ENCODE data around the gene HPD. TPM values are rescaled to one million over a fixed set of nuclear protein-coding genes. Genes with fewer than 3 reads are reported as not detected.
A peak's percentile ranks its signal among the peaks of the same experiment; 100 is the strongest.

The HPD gene
- total RNA-seq, 1 experiment from 2014 or later = 0.21 TPM

DNA sequence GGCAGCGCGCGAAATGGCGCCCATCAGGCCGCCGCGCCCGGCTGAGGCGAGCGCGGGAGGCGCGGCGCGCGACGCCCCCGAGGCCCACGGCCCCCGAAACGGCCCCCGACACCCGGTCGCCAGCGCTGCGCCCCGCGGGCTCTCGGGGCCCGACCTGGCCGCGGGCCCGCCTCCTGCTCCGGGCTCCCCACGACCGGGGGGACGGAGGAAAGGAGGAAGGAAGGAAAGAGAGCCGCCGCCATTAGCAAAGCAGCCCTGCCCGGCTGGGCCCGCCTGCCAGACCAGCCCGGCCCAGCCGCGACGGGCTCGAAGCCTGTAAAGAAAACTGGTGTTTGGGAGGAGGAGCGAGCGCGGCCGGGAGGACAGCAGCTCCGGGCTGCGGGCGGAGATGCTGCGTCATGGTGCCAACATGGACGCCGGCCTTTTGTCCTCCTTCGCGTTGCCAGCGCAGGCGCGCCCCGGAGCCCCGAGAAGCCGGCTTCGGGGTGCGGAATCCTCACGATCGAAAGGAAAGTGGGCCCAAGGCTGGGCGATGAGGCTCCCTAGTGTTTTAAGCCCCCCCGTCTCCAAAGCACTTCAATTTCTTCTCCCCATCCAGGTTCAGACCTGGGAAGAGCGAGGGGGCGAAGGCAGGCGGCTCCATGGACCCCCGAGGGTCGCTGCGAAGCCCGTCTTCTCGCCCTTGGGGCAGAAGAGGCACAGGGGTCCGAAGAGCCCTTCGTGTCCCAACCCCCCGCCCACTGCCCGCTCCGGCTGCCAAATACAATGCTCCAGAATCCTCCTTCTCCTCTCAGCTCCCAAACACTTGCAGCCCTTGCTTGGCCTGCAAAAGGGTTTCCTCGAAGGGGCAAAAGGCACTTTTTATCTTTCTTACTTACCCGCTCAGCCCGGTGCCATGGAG lies 57.7 kb downstream of the HPD start:
- no peaks in the 10 kb centered on the region for H3K9me3 Mint-ChIP-seq (ENCODE audit: unreplicated experiment)
- intact Hi-C loops (cut with micrococcal nuclease) = no loop called here
- H3K4me3 Mint-ChIP-seq (ENCODE audit: unreplicated experiment) = peak overlapping the region; percentile 87
- H3K27ac Mint-ChIP-seq (ENCODE audit: low read depth, unreplicated experiment) = peak overlapping the region; percentile 99
- H3K27me3 Mint-ChIP-seq (ENCODE audit: insufficient read depth, unreplicated experiment) = no peaks in the 10 kb centered on the region
- no TSS peak for BruUV-seq (replicated peaks)
- peaks cover 22% of the 10 kb centered on the region for H3K4me1 Mint-ChIP-seq (ENCODE audit: insufficient read depth, unreplicated experiment)
- DNase-seq (ENCODE audit: unreplicated experiment) = peak; percentile 78
- peaks cover 34% of the 10 kb centered on the region for H3K36me3 Mint-ChIP-seq (ENCODE audit: insufficient read depth, unreplicated experiment)
- ChIA-PET POLR2A (interaction anchor here (0.6 to 13.9 kb wide), 22 partner anchors 7 to 1433 kb away, joined by 3 to 344 read pairs (median 4); partner anchors contain the start of genes PSMD9, SETD1B and TMEM120B), CTCF (interaction anchor here (0.6 to 16.6 kb wide), 5 partner anchors 5 to 191 kb away, joined by 3 to 390 read pairs (median 22); partner anchors contain the start of genes RHOF and SETD1B)
- TF ChIP-seq, protein P1, sequence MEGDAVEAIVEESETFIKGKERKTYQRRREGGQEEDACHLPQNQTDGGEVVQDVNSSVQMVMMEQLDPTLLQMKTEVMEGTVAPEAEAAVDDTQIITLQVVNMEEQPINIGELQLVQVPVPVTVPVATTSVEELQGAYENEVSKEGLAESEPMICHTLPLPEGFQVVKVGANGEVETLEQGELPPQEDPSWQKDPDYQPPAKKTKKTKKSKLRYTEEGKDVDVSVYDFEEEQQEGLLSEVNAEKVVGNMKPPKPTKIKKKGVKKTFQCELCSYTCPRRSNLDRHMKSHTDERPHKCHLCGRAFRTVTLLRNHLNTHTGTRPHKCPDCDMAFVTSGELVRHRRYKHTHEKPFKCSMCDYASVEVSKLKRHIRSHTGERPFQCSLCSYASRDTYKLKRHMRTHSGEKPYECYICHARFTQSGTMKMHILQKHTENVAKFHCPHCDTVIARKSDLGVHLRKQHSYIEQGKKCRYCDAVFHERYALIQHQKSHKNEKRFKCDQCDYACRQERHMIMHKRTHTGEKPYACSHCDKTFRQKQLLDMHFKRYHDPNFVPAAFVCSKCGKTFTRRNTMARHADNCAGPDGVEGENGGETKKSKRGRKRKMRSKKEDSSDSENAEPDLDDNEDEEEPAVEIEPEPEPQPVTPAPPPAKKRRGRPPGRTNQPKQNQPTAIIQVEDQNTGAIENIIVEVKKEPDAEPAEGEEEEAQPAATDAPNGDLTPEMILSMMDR (IDR thresholded peaks at IDR 0.05; ENCODE audit: unreplicated experiment) = no peak

DNA sequence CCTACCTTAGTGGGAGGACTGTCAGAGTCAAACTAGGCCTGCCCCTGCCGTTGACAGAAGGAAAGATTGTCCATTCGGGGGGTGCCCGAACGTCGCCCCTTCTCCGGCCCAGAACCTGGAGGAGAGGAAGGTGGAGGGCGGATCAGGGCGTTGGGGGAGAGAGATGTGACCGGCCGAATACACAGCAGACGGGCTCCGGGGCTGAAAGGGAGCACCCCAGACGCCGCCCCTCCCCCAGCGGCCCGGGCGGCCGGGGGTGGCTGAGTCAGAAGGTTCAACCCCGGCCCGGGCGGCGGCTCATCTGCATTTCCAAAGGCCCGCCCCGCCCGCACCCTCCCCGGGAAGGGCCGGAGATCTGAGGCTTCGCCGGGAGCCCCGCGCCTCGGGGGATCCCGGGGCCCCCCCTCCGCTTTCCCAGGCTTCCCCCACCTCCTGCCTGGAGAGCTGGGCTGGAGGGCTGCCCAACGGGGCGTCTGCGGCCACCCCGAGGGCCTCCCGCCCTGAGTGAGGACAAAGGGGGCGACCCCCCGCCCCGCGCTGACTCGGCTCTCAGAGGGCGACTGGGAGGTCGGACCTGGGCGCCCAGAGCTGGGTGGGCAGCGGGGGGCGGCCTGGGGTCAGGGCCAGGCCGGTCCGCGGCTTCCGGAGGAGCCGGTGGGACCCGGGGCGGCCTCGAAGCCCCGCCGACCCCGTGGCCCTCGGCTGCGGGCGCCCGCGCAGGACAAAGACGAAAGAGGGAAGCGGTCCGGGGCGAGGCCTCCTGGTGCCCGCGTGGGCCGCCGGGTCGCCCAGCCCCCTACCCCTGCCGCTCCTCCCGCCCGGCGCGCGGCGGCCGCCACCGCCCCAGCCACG lies 58.6 kb downstream of the HPD start:
- Mint-ChIP-seq H3K27me3 (ENCODE audit: insufficient read depth, unreplicated experiment) (no peaks in the 10 kb centered on the region), H3K36me3 (ENCODE audit: insufficient read depth, unreplicated experiment) (peaks cover 39% of the 10 kb centered on the region), H3K27ac (ENCODE audit: low read depth, unreplicated experiment) (peak overlapping the region; percentile 99), H3K9me3 (ENCODE audit: unreplicated experiment) (no peaks in the 10 kb centered on the region), H3K4me1 (ENCODE audit: insufficient read depth, unreplicated experiment) (peaks cover 26% of the 10 kb centered on the region), H3K4me3 (ENCODE audit: unreplicated experiment) (peak overlapping the region; percentile 78)
- ChIA-PET POLR2A (interaction anchor here (0.6 to 13.9 kb wide), 13 partner anchors 8 to 323 kb away, joined by 3 to 344 read pairs (median 4); partner anchors contain the start of genes PSMD9, SETD1B and TMEM120B), CTCF (interaction anchor here (0.6 to 10.6 kb wide), 5 partner anchors 9 to 192 kb away, joined by 3 to 390 read pairs (median 5); partner anchors contain the start of gene SETD1B)
- intact Hi-C loops (cut with micrococcal nuclease) = loop anchor here (10.0 kb wide), 2 partner anchors 225 to 395 kb away; partner anchors contain the start of gene BCL7A
- peak; percentile 95 for DNase-seq (ENCODE audit: unreplicated experiment)
- TF ChIP-seq, protein P1 (IDR thresholded peaks at IDR 0.05; ENCODE audit: unreplicated experiment) = no peak
- no TSS peak for BruUV-seq (replicated peaks)

DNA sequence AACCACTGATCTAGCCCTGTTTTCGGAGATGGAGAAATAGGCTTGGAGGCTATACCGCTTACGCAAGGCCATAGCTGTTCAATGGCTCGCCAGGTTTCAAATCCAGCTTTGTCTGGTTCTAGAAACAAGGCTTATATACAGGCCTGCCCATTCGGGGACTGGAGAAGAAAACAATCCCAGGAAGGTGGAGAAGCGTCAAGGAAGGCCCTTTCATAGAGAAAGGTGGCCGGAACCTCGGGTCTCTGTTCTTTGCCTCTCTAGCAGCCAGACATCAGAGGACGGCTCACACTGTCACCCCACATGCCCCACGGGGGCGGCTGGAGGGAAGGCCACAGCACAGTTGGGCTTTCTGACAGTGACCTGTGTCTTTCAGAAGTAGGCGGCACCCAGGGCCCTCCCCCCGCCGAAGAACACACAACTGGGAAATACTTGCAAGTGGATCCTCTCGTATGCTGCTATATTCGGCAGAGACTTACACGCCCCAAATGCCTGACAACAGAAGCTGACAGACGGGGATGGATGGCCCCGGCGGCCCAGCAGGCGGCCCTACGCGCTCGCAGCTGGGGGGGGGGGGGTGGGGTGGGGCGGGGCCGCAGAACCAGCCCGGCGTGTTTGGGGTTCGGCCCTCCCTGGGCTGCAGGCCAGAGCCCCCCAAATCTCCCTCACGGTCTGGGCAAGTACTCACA lies 59.4 kb downstream of the HPD start:
- Mint-ChIP-seq H3K9me3 (ENCODE audit: unreplicated experiment) (no peaks in the 10 kb centered on the region), H3K4me3 (ENCODE audit: unreplicated experiment) (peak overlapping the region; percentile 78), H3K36me3 (ENCODE audit: insufficient read depth, unreplicated experiment) (peaks cover 44% of the 10 kb centered on the region), H3K27me3 (ENCODE audit: insufficient read depth, unreplicated experiment) (no peaks in the 10 kb centered on the region), H3K4me1 (ENCODE audit: insufficient read depth, unreplicated experiment) (peaks cover 34% of the 10 kb centered on the region), H3K27ac (ENCODE audit: low read depth, unreplicated experiment) (peak overlapping the region; percentile 79)
- intact Hi-C loops (cut with micrococcal nuclease) = loop anchor here (10.0 kb wide), 2 partner anchors 226 to 396 kb away; partner anchors contain the start of gene BCL7A
- ChIA-PET POLR2A (interaction anchor here (1.0 to 13.9 kb wide), 8 partner anchors 9 to 725 kb away, joined by 3 to 344 read pairs (median 25); partner anchors contain the start of genes PSMD9, SETD1B and TMEM120B), CTCF (interaction anchor here (0.6 to 10.6 kb wide), 6 partner anchors 10 to 163 kb away, joined by 3 to 390 read pairs (median 6); partner anchors contain the start of gene SETD1B)
- TF ChIP-seq, protein P1 (IDR thresholded peaks at IDR 0.05; ENCODE audit: unreplicated experiment) = no peak
- BruUV-seq (replicated peaks) = no TSS peak
- peak; percentile 87 for DNase-seq (ENCODE audit: unreplicated experiment)

Measured in MCF 10A (cell line).